C4-2B (cell line): ENCODE results near the gene SCAMP3.
A peak's percentile ranks its signal among the peaks of the same experiment; 100 is the strongest.

Source experiments
- H3K27ac ChIP-seq: fragments of 450-650 bp; 2 replicates; pipeline ENCODE4 v1.5.1; 2017
- ZFX ChIP-seq: fragments of 450-650 bp; IDR thresholded peaks from 2 replicates; pipeline ENCODE4 v1.6.1; 2017
- TF ChIP-seq, protein P1 (sequence below): fragments of 450-650 bp; conservative IDR thresholded peaks from 2 replicates; pipeline ENCODE4 v1.5.1; 2017; ENCODE audit warnings: mild to moderate bottlenecking

SCAMP3 gene

DNA sequence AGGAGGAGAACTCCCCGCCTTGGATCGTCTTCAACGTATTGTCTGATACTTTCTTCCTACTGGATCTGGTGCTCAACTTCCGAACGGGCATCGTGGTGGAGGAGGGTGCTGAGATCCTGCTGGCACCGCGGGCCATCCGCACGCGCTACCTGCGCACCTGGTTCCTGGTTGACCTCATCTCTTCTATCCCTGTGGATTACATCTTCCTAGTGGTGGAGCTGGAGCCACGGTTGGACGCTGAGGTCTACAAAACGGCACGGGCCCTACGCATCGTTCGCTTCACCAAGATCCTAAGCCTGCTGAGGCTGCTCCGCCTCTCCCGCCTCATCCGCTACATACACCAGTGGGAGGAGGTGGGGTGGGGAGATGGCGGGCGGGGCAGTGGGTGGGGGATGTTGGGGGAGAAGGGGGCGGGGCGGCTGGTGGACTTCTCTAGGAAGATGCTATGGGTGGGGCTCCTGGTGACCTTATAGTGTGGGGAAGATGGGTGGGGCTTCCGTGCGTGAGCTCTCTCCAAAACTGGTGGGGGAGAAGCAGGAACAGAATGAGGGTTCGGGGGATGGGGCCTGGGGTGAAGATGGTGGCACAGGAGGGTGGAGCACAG is 20.4 kb upstream of the SCAMP3 start:
- no peak overlapping the region for H3K27ac ChIP-seq

DNA sequence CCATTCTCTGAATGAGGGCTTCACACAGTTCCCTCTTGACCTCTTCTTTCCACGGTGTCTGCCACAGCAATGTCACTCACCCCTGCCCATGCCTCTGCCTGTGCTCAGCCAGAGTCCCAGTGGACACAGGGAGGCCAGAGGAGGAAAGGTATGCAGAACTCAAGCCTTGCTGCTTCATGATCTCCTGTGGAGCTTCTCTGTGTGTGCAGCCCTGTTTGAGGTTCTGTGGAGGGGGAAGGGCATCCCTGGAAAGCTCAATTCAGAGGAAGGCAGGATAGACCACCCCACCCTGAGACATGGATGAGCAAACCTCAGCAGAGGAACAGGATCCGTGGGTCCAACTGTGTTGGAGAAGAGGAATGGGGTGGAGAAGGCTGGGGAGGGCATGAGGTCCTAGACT is 17.1 kb upstream of the SCAMP3 start:
- H3K27ac ChIP-seq, result no peak overlapping the region
- no peak for TF ChIP-seq ZFX
- TF ChIP-seq, protein P1, sequence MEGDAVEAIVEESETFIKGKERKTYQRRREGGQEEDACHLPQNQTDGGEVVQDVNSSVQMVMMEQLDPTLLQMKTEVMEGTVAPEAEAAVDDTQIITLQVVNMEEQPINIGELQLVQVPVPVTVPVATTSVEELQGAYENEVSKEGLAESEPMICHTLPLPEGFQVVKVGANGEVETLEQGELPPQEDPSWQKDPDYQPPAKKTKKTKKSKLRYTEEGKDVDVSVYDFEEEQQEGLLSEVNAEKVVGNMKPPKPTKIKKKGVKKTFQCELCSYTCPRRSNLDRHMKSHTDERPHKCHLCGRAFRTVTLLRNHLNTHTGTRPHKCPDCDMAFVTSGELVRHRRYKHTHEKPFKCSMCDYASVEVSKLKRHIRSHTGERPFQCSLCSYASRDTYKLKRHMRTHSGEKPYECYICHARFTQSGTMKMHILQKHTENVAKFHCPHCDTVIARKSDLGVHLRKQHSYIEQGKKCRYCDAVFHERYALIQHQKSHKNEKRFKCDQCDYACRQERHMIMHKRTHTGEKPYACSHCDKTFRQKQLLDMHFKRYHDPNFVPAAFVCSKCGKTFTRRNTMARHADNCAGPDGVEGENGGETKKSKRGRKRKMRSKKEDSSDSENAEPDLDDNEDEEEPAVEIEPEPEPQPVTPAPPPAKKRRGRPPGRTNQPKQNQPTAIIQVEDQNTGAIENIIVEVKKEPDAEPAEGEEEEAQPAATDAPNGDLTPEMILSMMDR, result no peak

More for the DNA sequence above, 20.4 kb upstream of the SCAMP3 start:
- TF ChIP-seq ZFX, result no peak
- TF ChIP-seq, protein P1, result no peak

DNA sequence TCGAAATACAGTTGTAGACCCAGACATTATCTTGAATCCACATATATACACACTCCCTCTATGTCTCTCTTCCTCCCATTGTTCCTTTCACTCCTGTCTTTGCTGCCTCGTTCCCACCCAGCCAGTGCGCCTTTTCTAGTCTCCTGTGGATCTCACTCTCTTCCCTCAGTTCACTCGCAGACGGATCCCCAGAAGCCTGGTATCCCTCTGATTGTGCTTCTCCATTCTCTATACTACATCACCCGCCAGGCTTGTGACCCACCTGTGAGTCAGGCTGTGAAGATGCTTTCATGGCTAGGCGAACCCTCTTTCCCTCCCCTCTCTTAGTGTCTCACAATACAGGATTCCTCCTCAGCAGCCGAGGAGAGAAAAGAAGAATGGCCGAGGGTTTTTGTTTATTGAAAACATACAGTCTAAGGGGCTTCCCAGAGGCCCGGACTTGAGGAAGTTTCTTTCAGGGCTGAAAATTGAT is 16.6 kb upstream of the SCAMP3 start:
- H3K27ac ChIP-seq, result no peak overlapping the region
- TF ChIP-seq, protein P1, result no peak
- TF ChIP-seq ZFX, result no peak

DNA sequence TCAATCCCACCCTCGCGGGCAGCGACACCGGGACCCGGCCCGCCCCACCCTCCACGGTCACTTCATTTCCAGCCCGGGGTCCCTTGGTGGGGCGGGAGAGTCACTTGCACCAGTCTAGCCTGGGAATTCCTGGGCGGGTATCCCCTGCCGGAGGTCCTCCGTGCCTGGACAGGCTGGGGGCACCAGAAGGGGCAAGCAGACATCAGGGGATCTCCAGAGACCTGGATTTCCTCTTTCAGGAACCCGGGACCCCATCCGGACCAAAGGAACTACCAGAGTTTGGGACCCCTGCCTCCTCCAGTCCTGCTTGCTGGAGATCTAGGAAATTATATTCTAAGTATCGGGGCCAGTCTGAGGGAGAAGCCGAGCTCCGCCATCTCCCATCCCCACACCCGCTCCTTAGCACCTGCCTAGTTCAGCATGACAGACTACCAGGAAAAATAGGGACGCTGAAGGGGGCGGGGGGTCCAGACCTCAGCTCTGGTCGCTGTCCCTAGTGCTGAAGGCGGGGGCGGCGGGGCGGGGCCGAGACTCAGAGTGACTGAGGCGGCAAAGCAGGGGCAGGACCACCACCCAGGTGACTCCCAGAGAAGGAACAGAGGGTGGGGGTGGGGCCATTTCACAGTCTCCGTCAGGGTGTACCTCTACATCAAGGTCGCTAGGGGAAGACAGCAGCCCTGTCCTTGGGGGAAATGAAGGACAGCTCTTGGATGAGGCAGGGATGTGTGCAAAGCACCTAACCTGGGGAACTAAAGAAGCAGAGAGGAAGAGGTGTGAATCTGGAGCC is 15.9 kb upstream of the SCAMP3 start:
- TF ChIP-seq, protein P1, result no peak
- TF ChIP-seq ZFX, result no peak
- peak overlapping the region; percentile 51 for H3K27ac ChIP-seq

DNA sequence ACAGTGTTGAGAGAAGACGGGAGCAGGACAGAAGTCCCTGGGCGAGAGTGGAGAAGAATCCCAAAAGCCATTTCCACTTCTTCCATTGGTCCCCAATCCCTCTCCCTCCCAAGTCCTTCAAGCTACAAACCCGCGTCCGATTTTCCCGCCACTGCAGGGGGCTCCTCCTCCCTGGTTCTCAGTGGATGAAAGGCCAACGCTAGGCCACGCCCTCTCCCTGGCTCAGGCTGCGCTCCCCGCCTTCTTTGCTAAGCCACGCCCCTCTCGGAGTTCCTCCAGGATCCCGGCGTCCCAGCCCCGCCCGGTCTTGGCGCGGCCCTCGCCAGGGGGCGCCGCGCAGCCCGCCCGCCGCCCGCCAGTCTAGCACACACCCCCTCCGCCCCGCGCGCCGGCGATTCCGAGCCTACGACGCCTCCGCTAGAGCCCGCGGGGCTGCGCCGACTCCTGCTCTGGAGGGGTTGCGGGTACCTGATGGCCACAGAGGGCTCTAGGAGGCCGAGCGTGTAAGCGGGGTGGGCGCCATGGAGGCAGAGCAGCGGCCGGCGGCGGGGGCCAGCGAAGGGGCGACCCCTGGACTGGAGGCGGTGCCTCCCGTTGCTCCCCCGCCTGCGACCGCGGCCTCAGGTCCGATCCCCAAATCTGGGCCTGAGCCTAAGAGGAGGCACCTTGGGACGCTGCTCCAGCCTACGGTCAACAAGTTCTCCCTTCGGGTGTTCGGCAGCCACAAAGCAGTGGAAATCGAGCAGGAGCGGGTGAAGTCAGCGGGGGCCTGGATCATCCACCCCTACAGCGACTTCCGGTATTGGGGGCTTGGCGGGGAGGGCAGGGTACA is 15.1 kb upstream of the SCAMP3 start, which contains the start of gene HCN3:
Gene HCN3 (plus strand): TSS at position 394 of the 832 bp plus-strand sequence. CDS start 128 bp downstream, at position 522.
- H3K27ac ChIP-seq, result peak within 1 kb of the TSS; percentile 51
- TF ChIP-seq ZFX, result no peak
- TF ChIP-seq, protein P1, result peak; percentile 90

DNA sequence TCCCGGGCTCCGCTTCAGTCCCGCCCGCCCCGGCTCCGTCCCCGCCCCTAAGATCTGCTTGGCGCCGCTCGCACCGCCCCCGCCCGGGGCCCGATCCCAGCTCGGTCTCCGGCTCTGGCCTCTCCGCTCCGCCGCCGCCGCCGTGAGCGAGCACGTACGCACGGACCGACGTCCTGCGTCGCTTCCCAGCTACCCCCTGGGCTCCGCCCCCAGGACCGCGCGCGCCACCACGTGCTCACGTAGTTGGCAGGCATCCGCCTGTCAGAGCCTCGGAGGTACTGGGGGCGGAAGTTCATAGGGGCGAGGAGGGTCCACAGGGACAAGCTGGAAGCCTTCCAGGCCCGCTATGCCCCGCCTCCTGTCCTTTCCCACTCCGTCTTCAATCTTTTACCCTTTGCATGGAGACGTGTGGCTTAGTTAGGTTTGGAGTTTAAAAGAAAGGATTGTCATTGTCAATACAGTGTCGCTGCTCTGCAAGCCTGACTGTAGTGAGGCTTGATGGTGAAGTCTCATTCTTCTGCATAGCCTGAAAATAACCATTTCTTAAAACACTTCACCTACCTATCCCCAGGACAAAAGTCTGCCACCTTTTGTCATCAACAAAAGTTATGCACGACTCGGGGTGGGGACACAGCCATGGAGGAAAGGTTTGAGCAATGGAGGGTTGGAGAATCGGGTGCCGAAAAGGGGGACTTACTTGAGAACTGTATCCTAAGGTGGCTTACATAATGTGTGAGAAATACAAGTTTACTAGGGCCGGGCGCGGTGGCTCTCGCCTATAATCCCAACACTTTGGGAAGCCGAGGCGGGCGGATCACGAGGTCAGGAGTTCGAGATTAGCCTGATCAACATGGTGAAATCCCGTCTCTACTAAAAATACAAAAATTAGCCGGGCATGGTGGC is 11.4 kb upstream of the SCAMP3 start, which contains the start of gene CLK2:
Gene CLK2 (minus strand): TSS at position 162 of the 903 bp plus-strand sequence. CDS start 2,527 bp downstream, outside the sequence.
- peak within 1 kb of the TSS; percentile 97 for H3K27ac ChIP-seq
- no peak; the same call in 1 of the 2 replicates for TF ChIP-seq ZFX
- TF ChIP-seq, protein P1, result no peak
